Gastroesophageal sphincter (tissue), 3 donors: ENCODE measurements around the gene GPR156.

Experiments
- CTCF ChIP-seq, 4 experiments: fragments of 200-600 bp in 2 of 4; fragments of 450-650 bp in 2 of 4; sonication (generic) in 1 of 4; IDR thresholded peaks; one replicate each; pipeline ENCODE4 v1.5.1; 2017 to 2019; ENCODE audit warnings: antibody characterized with exemption in 4 of 4, mild to moderate bottlenecking in 2 of 4, moderate library complexity in 2 of 4
- POLR2A ChIP-seq, 2 donors: fragments of 450-650 bp; IDR thresholded peaks; one replicate each; pipeline ENCODE4 v1.6.1; 2017; ENCODE audit warnings: antibody characterized with exemption in 2 of 2, mild to moderate bottlenecking in 2 of 2, moderate library complexity in 1 of 2
- POLR2AphosphoS5 ChIP-seq: sonication (generic); formaldehyde crosslinking; IDR thresholded peaks from one replicate; pipeline ENCODE4 v1.6.1; 2017; ENCODE audit warnings: antibody characterized with exemption

- TF ChIP-seq POLR2AphosphoS5 (no peak), POLR2A (IDR thresholded peaks at IDR 0.05) (no peak), CTCF (IDR thresholded peaks at IDR 0.05) (no peak)
These were observed 72.5 kb downstream of the GPR156 start for GRCh38 chr3:120212505-120212904.
